ENCODE measurements around the gene NHLH2. TPM values are rescaled to one million over a fixed set of nuclear protein-coding genes. Genes with fewer than 3 reads are reported as not detected.
A peak's percentile ranks its signal among the peaks of the same experiment; 100 is the strongest.

Gene NHLH2
- polyA plus RNA-seq, 1 of the 3 experiments (the other 2 are of a cell fraction) = not detected

- H3K36me3 ChIP-seq (replicated peaks in 1 of 2; ENCODE audit: control insufficient read depth in 1 of 2, insufficient read depth in 2 of 2, low read length in 1 of 2) = no peaks in the 10 kb centered on the region
- peak; percentile 51 for DNase-seq
- H3K9me2 ChIP-seq = no peaks in the 10 kb centered on the region
- no peak overlapping the region for H3K4me2 ChIP-seq
- no peaks in the 10 kb centered on the region for H3K79me2 ChIP-seq (ENCODE audit: insufficient read depth)
- POLR2A ChIA-PET = no interaction called here
- H3K4me1 ChIP-seq (ENCODE audit: control insufficient read depth in 1 of 2, insufficient read depth in 2 of 2, low read depth in 1 of 2, low read length in 1 of 2) = peaks cover 0 to 7% of the 10 kb centered on the region in 2 experiments; a peak in 1 of 4 replicates
- no peak overlapping the region for H3K27ac ChIP-seq (ENCODE audit: low read depth in 2 of 2, low read length in 1 of 2)
- TF ChIP-seq, protein P1, sequence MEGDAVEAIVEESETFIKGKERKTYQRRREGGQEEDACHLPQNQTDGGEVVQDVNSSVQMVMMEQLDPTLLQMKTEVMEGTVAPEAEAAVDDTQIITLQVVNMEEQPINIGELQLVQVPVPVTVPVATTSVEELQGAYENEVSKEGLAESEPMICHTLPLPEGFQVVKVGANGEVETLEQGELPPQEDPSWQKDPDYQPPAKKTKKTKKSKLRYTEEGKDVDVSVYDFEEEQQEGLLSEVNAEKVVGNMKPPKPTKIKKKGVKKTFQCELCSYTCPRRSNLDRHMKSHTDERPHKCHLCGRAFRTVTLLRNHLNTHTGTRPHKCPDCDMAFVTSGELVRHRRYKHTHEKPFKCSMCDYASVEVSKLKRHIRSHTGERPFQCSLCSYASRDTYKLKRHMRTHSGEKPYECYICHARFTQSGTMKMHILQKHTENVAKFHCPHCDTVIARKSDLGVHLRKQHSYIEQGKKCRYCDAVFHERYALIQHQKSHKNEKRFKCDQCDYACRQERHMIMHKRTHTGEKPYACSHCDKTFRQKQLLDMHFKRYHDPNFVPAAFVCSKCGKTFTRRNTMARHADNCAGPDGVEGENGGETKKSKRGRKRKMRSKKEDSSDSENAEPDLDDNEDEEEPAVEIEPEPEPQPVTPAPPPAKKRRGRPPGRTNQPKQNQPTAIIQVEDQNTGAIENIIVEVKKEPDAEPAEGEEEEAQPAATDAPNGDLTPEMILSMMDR (IDR thresholded peaks at IDR 0.05) = peak; percentile 82
- TF ChIP-seq REST (IDR thresholded peaks at IDR 0.05; ENCODE audit: low read depth, low read length) (no peak), MEF2A (IDR thresholded peaks at IDR 0.05; ENCODE audit: borderline replicate concordance, low read depth) (no peak), USF2 (IDR thresholded peaks at IDR 0.05; ENCODE audit: borderline replicate concordance, low read depth, low read length) (no peak), RXRA (IDR thresholded peaks at IDR 0.05; ENCODE audit: borderline replicate concordance, low read depth) (no peak), NRF1 (IDR thresholded peaks at IDR 0.05; ENCODE audit: low read depth, low read length) (no peak), EP300 (IDR thresholded peaks at IDR 0.05; ENCODE audit: borderline replicate concordance in 1 of 2, low read depth in 1 of 2, low read length in 1 of 2) (no peak), GABPA (IDR thresholded peaks at IDR 0.05; ENCODE audit: low read depth) (no peak), FOXJ3 (CRISPR knock-in tag; IDR thresholded peaks at IDR 0.05) (no peak), RAD21 (IDR thresholded peaks at IDR 0.05; ENCODE audit: low read length) (peak; percentile 85), TEAD4 (IDR thresholded peaks at IDR 0.05; ENCODE audit: borderline replicate concordance, insufficient read depth) (no peak), GATA2 (CRISPR knock-in tag; IDR thresholded peaks at IDR 0.05) (no peak), SMC3 (IDR thresholded peaks at IDR 0.05; ENCODE audit: low read depth, low read length) (peak; percentile 83), YY1 (IDR thresholded peaks at IDR 0.05; ENCODE audit: low read depth) (no peak)
- no peaks in the 10 kb centered on the region; the same call in 1 of the 2 replicates for H3K27me3 ChIP-seq (ENCODE audit: insufficient read depth)
- H3K4me3 ChIP-seq (ENCODE audit: low read depth in 2 of 2, low read length in 1 of 2) = no peak overlapping the region; a peak in 1 of 4 replicates
- CTCF ChIA-PET = interaction anchor here (0.6 to 5.2 kb wide), 35 partner anchors 10 to 691 kb away, joined by 3 to 87 read pairs (median 3); no protein-coding TSS in a partner anchor
- no peak overlapping the region for H3K9ac ChIP-seq
- no peaks in the 10 kb centered on the region for H3K9me3 ChIP-seq
- H4K20me1 ChIP-seq (ENCODE audit: insufficient read depth) = no peaks in the 10 kb centered on the region
- no peak overlapping the region for H2AFZ ChIP-seq (ENCODE audit: low read depth)
- no peaks in the 10 kb centered on the region for H3F3A ChIP-seq (replicated peaks; ENCODE audit: insufficient read depth)
- 0% methylated on average over 2 of the region's 2 CpGs for WGBS (ENCODE audit: low lambda C conversion rate)
Observed at GRCh38 chr1:115807723-115808122, 33.2 kb downstream of the NHLH2 start.
